Right ventricle myocardium superior (tissue), 1 donor: Measurements from ENCODE around the gene CACNA1C. TPM values are rescaled to one million over a fixed set of nuclear protein-coding genes. Genes with fewer than 3 reads are reported as not detected.

ENCODE experiments used
- ATAC-seq: fragments of 200-7000 bp; cut with Tn5 transposase; one replicate; pipeline ENCODE4 v1.9.1; 2020; ENCODE audit warnings: mild to moderate bottlenecking; ENCODE audit not compliant: poor library complexity
- DNase-seq: peaks from one replicate; pipeline ENCODE4 v3.0.0-alpha.2; 2020
- intact Hi-C: fragments of 100-400 bp; cut with DNase I; formaldehyde crosslinking; loops from one replicate; pipeline ENCODE4 v1.11.2; 2022
- total RNA-seq: library from RNA; stranded (reverse); fragmentation: NEBNext Ultra II Directional; extraction: Animal tissue kit (Norgen Biotek cat#: 25700); gene quantifications from one replicate; pipeline ENCODE4 v1.2.1, GENCODE V29; 2021
- donor health status: DM: no; HTN: yes; CAD: no; lungs with severe emphysema.

CACNA1C gene
- total RNA-seq, 1 donor from 2014 or later: 151 TPM

- no peak for DNase-seq
- peak; percentile 4 for ATAC-seq
- intact Hi-C loops: no loop called here
These were observed 500.8 kb downstream of the CACNA1C start for GRCh38 chr12:2553388-2554126.

GRCh38 chr12:2555487-2556082 is 502.8 kb downstream of the CACNA1C start:
- intact Hi-C loops: no loop called here
- DNase-seq (no peak), ATAC-seq (no peak)

- DNase-seq: no peak
- intact Hi-C loops: no loop called here
- ATAC-seq: no peak
These were observed 504.8 kb downstream of the CACNA1C start for GRCh38 chr12:2557597-2557996.

GRCh38 chr12:2559931-2560330 is 507.1 kb downstream of the CACNA1C start:
- ATAC-seq: no peak
- no peak for DNase-seq
- intact Hi-C loops: no loop called here

DNA sequence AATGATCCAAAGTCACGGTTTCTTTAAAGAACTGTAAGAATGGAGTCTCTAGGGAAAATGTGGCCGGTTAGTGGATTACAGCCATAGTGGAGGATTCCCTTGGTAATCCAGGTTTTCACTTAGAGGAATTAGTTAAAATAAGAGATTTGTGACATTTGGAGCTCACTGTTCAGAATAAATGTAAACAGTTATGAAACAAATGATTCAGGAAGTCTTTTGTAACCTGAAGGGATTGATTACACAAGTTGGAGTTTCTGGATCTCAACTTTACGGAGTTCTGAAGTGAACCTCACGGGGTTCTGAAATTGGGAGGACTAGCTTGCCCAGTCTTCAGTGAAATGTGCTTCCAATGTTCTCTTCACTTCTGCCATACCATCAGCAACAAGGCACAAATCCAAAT is 507.6 kb downstream of the CACNA1C start:
- intact Hi-C loops: no loop called here
- ATAC-seq (no peak), DNase-seq (no peak)

GRCh38 chr12:2561367-2561766 is 508.6 kb downstream of the CACNA1C start:
- intact Hi-C loops: no loop called here
- DNase-seq (no peak), ATAC-seq (no peak)

GRCh38 chr12:2562400-2562799 is 509.6 kb downstream of the CACNA1C start:
- DNase-seq (no peak), ATAC-seq (no peak)
- intact Hi-C loops: no loop called here

- no peak for ATAC-seq
- DNase-seq: no peak
- intact Hi-C loops: no loop called here
These were observed 510.9 kb downstream of the CACNA1C start for GRCh38 chr12:2563709-2564108.

DNA sequence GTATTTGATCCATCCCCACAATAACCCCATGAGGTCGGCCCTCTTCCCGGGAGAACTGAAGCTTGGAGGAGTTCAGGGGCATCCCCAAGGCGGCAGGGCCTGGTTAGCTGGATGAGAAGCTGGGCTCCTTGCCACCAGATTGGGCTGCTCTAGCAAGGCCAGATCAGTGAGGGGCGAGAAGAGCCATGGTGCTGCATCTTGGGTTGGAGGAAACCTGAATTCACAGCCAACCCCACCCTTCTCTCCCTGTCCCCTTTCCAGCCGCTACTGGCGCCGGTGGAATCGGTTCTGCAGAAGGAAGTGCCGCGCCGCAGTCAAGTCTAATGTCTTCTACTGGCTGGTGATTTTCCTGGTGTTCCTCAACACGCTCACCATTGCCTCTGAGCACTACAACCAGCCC is 513.4 kb downstream of the CACNA1C start:
- no peak for DNase-seq
- intact Hi-C loops: no loop called here
- no peak for ATAC-seq

- DNase-seq: no peak
- intact Hi-C loops: no loop called here
- no peak for ATAC-seq
These were observed 514.9 kb downstream of the CACNA1C start for GRCh38 chr12:2567711-2568110.

DNA sequence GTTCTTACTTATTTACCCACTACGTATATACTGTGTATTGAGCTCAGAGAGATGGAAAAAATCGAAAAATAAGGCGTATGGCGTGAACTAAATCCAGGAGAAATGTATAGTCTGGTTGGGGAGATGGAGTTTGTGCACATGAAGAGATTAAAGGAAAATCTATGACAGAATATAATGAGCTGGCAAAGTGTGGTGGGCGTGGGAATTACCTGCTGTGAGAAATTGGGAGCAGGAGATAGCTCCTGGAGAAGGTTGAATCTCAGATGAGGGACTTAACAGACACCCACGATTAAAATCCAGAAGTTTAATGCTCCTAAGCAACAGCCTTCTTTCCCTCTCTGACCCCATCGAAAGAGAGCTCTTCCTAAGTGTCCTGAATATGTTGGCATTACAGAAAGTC is 517.8 kb downstream of the CACNA1C start:
- no peak for DNase-seq
- intact Hi-C loops: no loop called here
- ATAC-seq: no peak

DNA sequence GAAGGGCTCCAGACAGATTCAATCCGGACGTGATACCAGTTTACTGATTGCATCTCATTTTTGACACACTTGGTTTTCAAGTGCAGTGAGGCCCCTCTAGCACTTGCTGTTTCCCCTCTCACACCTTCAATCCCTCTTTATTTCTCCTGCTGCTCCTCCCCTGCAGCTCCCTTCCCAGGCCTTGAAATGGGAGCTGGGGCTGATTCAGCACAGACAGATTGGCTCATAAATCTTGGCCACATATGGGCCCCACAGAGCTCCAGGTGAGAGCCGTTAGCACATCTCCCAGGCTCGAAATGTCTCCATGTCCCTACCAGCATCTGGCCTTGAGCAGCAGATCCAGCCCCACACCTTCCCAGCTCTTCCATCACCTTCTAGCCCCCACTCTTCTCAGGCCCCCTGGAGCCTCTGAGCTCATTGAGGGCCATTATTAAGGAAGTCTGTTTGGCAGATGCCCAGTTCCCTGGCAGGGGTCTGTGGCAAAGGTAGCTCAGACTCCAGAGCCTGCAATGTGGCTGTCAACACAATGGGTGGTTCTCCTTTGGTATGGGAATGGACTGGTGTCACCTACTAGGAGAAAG is 521.7 kb downstream of the CACNA1C start:
- no peak for ATAC-seq
- DNase-seq: no peak
- intact Hi-C loops: no loop called here

DNA sequence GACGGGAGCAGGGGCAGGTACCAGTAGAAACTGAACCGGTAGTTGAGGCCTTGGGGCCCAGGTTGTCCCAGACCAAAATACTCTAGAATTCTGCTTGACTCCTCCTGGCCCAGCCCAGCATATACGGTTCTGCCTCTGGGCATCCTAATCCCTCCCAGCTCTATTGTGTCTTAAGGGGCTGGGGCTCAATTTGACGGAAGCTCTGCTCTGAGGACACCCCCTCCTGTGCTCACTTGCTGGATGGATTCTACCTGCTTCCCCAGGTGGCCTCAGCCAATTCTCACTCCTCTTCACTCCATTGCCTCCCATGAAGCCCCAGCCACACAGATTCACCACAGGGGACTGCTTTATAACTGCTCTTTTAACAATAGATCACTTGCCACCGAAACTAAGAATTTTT is 522.5 kb downstream of the CACNA1C start:
- DNase-seq: no peak
- ATAC-seq: no peak
- intact Hi-C loops: no loop called here

- DNase-seq (no peak), ATAC-seq (no peak)
- intact Hi-C loops: no loop called here
These were observed 525.4 kb downstream of the CACNA1C start for GRCh38 chr12:2578211-2578610.

DNA sequence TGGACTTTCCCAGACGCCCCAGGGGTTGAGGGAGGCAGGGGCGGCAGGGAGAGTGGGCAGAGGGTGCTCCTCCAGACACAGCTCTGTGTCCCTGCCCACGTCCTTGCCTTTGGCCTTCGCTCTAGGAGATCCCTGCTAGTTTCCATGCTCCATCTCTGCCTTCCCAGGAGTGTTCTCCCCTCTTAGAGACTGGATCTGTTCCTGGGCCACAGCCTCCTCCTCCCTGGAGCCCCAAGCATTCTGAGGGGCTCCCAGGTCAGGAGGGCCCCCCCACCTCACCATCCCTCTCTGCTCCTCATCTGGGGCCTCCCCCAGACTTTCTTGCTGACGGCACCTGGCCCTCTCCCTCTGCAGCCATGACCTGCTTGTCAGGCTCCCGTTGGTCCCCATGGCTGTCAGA is 526.0 kb downstream of the CACNA1C start:
- intact Hi-C loops: no loop called here
- ATAC-seq (no peak), DNase-seq (no peak)

GRCh38 chr12:2580821-2581220 is 528.0 kb downstream of the CACNA1C start:
- ATAC-seq (no peak), DNase-seq (no peak)
- intact Hi-C loops: loop anchor here (5.0 to 10.0 kb wide), 2 partner anchors 354 to 526 kb away; partner anchors contain the start of gene CACNA1C

- ATAC-seq: no peak
- intact Hi-C loops: loop anchor here (5.0 to 10.0 kb wide), 2 partner anchors 354 to 527 kb away; partner anchors contain the start of gene CACNA1C
- no peak for DNase-seq
These were observed 528.7 kb downstream of the CACNA1C start for GRCh38 chr12:2581293-2582045.

DNA sequence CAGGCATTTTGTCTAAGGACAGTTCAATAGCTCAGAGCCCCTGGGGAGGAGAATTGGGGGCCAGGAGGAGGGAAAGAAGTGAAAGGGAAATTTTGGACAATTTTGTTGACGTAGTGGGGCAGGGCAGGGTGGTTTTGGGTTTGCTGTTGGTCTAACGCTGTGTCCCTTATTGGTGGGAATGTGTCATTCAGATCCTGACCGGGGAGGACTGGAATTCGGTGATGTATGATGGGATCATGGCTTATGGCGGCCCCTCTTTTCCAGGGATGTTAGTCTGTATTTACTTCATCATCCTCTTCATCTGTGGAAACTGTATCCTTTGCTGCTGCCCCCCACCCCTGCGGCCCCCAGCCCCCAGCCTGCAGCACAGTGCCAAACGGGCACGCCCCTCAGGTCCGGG is 529.8 kb downstream of the CACNA1C start:
- intact Hi-C loops: loop anchor here (5.0 to 10.0 kb wide), 2 partner anchors 355 to 528 kb away; partner anchors contain the start of gene CACNA1C
- DNase-seq (no peak), ATAC-seq (peak; percentile 14)

DNA sequence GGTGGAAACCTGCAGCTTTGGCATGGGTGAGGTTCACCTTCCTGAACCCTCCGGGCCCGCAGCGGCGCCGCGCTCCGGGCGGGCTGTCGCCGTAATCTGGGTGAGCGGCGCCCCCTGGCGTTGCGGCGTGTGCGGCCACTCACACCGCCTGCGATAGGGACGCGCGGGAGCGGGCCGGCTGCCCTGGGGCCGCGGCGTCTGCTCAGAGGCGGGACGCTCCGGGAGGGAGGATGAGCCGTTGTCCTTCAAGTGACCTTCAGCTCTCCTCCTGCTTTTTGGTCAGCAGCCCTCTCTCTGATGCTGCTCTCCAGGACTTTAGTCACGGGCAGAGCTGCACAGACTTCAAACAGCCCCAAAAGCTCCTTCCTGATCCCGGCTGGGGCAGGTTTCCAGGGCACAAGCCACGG is 530.3 kb downstream of the CACNA1C start:
- peak; percentile 84 for DNase-seq
- intact Hi-C loops: loop anchor here (5.0 to 10.0 kb wide), 2 partner anchors 356 to 528 kb away; partner anchors contain the start of gene CACNA1C
- ATAC-seq: peak; percentile 91
